HG03457 (cell line): ENCODE data around the gene PTPN6.

ENCODE experiments used
- ATAC-seq: cut with Tn5 transposase; IDR thresholded peaks from one replicate; pipeline ENCODE4 v1.9.1; 2021; ENCODE audit warnings: moderate number of reproducible peaks; ENCODE audit not compliant: unreplicated experiment

Gene PTPN6

DNA sequence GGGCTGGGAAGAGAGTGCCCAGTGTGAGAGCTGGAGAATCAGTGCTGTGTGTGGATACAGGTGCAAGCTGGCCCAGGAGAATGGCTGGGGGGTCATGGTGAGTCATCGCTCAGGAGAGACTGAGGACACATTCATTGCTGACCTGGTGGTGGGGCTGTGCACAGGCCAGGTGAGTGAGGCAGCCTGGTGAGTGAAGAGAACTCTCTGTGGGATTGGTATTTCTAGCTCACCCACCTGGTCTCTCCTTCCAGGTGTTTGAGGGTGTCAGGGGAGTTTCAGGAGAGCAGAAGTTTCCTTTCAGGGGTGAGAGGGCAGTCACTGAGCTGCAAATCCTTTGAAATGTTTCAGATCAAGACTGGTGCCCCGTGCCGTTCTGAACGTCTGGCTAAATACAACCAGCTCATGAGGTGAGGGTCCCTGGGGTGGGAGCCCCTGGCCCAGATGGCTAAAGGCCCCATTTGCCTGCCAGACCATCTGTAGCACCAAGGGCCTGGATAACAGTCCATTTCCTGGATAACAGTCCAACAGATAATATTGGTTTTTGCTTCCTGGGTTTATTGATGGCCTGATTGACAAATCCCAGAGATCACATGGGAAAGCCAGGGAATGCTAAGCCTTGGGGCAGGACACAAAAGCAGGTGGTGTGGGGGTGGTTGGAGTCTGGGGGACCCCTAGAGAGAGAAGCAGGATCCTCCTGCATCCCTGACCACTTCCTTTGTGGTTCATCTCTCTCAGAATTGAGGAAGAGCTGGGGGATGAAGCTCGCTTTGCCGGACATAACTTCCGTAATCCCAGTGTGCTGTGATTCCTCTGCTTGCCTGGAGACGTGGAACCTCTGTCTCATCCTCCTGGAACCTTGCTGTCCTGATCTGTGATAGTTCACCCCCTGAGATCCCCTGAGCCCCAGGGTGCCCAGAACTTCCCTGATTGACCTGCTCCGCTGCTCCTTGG, 28.9 kb upstream of the PTPN6 start:
- no peak for ATAC-seq

DNA sequence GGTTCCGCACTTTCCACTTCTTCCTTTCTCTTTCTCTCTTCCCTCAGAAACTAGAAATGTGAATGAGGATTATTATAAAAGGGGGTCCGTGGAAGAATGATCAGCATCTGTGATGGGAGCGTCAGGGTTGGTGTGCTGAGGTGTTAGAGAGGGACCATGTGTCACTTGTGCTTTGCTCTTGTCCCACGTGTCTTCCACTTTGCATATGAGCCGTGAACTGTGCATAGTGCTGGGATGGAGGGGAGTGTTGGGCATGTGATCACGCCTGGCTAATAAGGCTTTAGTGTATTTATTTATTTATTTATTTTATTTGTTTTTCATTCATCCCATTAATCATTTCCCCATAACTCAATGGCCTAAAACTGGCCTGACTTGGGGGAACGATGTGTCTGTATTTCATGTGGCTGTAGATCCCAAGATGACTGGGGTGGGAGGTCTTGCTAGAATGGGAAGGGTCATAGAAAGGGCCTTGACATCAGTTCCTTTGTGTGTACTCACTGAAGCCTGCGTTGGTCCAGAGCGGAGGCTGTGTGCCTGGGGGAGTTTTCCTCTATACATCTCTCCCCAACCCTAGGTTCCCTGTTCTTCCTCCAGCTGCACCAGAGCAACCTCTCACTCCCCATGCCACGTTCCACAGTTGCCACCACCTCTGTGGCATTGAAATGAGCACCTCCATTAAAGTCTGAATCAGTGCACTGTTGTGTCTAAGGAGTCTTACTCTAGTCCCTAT, 28.0 kb upstream of the PTPN6 start:
- ATAC-seq: no peak

DNA sequence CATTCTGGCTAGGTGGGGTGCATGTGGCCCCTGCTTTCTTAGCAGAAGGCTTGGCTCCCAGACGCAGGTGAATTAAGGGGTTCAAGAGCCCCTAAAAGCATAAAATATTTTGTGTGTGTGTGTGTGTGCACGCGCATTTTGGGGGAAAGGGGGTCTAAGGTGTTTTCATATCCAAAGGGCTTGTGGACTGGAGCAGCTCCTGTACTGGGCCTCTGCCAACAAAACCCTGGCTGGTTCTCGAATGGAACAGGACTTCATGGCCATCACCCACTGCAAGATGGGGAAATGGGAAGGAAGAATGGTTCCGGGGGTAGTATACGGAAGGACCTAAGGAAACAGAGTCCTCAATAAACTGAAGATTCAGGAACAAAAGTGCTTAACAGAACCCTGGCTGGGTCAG, 27.3 kb upstream of the PTPN6 start:
- no peak for ATAC-seq

DNA sequence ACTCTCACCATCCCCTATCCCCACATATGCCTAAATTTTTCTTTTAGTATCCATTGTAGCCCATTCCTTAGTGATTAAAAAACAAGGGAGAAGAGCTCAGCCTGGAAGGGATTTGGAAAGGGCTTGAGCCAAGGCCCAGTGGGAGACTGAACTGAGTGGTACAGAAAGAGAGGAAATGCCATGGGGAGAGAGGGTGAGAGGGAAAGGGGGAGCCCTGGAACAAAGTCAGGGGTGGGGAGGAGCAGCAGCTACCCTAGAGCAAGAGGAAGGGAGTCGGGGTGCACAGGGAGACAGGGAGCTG, 26.0 kb upstream of the PTPN6 start:
- no peak for ATAC-seq

DNA sequence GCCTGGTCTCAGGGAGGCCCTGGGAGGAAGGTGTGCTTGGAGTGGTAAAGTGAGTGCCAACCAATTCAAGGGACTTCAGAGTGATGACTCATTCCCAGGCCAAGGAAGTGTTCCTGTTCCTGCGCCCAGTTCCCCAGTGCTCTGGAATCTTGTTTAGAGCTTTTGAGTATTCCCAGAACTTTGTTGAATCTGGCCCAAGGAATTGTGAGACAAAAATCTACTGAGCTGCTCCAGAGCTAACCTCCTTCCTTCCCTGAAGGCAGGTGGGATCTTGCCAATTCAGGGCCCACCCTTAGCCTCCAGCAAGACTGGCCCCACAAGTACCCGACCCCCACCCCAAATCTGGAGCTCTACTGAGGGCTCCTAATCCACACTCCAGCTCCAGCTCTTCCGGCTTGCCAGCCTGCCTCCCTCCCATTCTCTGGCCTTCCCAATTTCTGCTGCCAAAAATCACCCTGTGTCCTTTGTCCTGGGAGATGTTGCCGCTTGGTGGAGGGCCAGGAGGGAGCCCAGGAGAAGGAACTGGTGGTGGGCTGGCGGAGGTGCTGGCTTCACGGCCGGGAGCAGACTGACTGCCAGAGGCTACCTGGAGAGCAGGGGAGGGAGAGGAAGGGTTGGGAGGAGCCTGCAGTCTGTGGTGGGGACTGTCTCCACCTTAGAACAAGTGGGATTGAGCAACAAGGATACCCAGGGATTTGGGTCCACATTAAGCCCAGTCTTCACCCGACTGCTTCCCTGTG, 25.4 kb upstream of the PTPN6 start:
- ATAC-seq: no peak

DNA sequence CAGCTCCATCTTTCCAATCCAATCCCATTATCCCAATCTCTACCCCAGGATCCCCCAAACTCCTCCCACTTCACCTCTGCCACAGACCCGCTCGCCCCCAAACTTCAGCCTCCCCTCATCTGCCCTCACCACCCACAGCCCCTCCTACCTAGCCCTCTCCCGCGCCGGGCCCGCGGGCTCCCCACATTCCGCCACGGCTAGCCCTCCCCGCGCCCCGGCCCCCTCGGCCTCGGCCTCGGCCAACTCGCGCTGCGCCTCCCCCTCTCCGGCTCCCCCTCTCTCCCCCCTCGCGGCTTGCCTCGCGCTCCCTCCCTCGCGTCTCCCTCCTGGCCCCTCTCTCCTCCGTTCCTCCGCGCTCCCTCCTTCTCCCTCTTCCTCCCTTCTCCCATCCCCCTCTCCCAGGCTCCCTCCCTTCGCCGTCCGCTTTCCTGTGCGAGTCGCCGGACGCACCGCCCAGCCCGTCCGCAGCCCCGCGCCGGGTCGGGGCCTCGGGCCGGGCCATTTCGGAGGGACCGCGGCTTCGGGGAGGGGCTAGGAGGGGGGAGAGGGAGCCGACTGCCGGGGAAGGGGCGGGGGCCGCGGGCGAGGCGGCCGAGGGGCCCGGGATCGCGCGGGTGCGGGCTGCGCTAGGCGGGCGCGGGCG, 23.7 kb upstream of the PTPN6 start, which contains the start of gene ATN1:
Gene ATN1, plus strand, starts transcription at position 581 of the 643 bp plus-strand sequence. CDS start 6,043 bp downstream, outside the sequence.
- ATAC-seq: no peak

DNA sequence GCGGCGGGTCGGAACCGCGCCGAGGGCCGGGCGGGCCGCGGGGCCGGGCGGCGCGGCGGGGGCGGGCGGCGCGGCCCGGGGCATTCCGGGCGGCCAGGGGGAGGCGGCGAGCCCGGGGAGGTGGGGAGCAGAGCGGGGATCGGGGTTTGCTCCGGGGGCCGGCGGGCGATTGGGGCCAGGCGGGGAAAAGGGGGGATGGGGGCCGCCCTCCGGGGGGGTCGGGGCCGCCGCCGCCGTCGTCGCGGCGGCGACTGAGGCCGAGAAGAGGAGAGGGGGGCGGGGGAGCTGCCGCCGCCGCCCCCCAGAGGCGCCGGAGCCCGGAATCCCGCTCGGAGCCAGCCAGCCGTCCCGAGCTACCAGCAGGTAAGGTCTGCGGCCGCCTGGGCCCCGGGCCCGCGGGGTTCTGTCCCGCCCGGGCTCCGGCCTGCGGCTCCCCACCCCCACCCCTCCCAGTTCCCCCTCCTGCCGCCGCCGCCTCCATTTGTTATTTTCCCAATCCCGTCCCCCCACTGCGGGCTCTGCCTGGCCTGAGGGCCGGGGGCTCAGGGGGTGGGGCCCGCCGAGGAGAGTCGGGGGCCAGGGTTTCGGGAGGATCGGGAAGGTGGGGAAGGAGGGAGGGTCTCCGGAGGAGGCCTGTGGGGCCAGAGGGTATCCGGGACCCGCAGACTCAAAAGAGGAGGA, 23.0 kb upstream of the PTPN6 start:
- ATAC-seq: no peak

DNA sequence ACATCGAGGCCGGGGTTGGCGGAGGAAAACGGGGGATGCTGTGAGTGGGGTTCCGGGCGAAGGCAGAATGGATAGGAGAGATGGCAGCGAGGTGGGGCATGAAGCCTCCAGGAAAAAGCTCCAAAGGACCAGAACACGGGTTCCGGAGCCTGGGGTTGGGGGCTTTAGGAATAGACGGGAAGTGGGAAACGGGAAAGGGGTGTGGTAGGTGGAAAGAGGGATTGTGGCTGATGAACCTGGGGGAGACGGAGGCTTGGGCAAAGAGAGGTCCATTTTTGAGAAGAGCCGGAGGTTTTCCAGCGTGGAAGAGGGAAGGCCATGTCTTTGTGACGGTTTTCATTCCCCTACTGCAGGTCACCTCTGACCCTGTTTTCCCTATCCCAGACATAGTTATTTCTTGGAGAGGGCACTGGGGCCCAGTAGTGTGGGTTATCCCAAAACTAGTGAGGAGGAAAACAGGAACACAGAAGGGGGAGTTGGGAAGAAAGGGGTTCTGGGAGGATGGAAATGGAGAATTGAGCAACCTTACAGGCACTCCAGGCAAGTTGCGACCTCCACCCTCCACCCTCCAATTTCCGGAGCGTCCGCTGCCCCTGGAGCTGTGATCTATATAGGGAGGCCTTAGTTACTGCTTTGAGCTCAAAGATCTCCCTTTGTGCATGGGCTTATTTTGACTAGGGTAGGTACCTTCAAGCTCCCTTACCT, 22.3 kb upstream of the PTPN6 start:
- no peak for ATAC-seq

DNA sequence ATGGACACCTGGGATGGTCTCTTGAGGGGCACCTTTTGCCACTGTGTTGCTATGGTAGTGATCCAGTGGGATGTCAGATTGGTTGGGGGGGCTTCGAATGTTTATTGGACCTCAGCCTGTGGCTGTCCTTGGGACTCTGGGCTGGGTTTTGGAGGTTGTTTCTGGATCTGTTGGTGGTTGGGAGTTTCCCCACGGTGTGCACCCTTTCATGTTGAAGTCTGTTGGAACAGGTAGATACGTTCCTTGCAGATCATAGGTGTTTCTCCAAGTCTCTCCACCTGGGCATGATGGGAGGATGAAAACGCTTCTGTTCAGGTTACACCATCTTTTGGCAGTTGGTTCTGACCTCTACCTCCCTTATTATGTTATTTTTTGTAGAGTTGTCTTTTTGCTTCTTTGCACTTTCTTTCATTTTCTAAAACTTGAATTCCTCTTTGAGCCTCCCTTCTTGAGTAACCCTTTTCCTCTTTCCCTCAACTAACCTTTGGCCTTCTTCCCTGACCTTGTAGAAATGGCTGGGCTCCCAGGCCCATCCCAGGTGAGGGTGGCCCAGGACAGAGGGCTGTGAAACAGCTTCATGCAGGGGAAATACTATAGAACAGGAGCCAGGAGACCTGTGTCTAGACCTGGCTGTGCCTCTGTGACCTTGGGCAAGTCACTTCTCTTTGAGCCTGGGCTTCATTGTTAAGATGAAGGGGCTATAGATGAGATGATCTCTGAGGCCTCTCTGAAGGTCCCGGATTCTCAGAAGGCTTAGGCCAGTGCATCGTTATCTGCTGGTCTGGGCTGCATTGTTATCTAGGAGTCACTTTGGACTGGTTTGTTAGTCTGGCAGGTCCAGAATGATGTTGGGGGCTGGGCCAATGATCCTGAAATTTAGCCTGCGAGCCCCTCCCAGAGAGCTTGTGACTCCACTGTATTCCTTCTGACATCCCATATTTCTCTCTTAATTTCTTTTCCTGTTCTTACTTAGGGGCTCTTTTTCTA, 21.4 kb upstream of the PTPN6 start:
- ATAC-seq: no peak

DNA sequence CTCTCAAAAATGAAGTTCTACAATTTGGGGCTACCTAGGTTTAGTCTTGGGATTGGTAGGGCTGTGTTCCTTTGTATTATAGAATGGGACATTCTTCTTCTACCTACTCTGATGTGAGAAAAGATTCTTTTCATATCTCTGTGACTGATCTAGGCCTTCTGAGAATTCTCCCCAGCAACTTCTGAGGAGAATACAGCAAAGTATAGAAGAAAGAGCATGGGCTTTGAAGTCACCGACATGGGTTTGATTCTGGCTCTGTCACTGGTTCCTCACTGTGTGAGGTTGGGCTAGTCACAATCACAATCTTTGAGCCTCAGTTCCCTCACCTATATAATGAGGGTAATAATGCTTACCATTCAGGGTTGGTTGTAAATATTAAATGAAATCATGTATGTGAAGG, 18.4 kb upstream of the PTPN6 start:
- no peak for ATAC-seq

DNA sequence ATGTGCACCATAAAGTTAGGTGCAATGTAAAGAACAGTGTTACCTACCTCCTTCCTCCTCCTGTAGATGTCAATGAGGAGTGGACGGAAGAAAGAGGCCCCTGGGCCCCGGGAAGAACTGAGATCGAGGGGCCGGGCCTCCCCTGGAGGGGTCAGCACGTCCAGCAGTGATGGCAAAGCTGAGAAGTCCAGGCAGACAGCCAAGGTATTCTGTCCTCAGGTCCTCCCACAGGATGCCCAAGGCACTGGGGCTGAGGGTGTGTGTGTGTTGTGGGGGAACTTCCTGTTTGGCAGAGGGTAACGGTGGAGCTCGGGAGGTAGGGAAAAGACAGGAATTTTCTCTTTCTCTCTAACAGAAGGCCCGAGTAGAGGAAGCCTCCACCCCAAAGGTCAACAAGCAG, 17.0 kb upstream of the PTPN6 start:
- no peak for ATAC-seq

DNA sequence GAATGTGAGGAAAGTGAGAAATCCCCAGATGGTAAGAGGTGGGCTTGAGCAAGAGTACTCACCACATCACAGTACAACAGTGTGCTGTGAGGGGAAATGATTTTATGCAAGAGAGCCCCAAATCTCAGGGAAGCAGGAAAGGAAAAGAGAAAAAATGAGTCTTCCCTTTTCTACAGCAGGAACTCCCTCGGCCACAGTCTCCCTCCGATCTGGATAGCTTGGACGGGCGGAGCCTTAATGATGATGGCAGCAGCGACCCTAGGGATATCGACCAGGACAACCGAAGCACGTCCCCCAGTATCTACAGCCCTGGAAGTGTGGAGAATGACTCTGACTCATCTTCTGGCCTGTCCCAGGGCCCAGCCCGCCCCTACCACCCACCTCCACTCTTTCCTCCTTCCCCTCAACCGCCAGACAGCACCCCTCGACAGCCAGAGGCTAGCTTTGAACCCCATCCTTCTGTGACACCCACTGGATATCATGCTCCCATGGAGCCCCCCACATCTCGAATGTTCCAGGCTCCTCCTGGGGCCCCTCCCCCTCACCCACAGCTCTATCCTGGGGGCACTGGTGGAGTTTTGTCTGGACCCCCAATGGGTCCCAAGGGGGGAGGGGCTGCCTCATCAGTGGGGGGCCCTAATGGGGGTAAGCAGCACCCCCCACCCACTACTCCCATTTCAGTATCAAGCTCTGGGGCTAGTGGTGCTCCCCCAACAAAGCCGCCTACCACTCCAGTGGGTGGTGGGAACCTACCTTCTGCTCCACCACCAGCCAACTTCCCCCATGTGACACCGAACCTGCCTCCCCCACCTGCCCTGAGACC, 15.6 kb upstream of the PTPN6 start:
- ATAC-seq: no peak

DNA sequence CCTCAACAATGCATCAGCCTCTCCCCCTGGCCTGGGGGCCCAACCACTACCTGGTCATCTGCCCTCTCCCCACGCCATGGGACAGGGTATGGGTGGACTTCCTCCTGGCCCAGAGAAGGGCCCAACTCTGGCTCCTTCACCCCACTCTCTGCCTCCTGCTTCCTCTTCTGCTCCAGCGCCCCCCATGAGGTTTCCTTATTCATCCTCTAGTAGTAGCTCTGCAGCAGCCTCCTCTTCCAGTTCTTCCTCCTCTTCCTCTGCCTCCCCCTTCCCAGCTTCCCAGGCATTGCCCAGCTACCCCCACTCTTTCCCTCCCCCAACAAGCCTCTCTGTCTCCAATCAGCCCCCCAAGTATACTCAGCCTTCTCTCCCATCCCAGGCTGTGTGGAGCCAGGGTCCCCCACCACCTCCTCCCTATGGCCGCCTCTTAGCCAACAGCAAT, 14.9 kb upstream of the PTPN6 start:
- ATAC-seq: no peak

DNA sequence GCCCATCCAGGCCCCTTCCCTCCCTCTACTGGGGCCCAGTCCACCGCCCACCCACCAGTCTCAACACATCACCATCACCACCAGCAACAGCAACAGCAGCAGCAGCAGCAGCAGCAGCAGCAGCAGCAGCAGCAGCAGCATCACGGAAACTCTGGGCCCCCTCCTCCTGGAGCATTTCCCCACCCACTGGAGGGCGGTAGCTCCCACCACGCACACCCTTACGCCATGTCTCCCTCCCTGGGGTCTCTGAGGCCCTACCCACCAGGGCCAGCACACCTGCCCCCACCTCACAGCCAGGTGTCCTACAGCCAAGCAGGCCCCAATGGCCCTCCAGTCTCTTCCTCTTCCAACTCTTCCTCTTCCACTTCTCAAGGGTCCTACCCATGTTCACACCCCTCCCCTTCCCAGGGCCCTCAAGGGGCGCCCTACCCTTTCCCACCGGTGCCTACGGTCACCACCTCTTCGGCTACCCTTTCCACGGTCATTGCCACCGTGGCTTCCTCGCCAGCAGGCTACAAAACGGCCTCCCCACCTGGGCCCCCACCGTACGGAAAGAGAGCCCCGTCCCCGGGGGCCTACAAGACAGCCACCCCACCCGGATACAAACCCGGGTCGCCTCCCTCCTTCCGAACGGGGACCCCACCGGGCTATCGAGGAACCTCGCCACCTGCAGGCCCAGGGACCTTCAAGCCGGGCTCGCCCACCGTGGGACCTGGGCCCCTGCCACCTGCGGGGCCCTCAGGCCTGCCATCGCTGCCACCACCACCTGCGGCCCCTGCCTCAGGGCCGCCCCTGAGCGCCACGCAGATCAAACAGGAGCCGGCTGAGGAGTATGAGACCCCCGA, 14.3 kb upstream of the PTPN6 start:
- ATAC-seq: peak; percentile 3

DNA sequence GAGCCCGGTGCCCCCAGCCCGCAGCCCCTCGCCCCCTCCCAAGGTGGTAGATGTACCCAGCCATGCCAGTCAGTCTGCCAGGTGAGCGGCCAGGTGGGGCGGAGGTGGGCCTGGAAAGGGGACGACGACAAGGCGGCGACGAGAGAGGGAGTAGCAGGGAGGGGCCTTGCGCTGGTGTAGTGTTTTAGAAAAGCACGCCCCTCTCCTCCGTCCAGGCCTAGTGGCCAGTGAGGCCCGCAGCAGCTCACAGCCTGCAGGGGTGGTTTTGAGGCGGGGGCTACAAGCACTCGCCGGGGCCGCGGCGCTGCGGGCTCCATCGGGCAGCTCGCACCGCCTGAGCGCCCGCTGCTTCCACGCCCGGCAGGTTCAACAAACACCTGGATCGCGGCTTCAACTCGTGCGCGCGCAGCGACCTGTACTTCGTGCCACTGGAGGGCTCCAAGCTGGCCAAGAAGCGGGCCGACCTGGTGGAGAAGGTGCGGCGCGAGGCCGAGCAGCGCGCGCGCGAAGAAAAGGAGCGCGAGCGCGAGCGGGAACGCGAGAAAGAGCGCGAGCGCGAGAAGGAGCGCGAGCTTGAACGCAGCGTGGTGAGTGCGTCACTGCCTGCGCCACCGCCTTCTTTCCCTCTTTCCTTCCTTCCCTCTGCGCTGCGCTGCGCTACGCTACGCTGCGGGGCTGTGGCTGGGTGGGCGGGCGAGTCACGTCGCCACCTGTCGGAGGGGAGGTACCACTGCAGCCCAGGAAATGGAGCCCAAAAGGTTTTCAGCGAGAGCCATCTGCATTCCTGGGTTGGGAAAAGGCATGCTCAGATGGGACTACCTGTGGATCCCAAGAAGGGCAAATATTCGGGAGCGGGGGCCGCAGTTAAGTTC, 13.4 kb upstream of the PTPN6 start:
- ATAC-seq: peak; percentile 68
